Fibroblast of peridontal ligament (primary cell): ENCODE measurements around the gene RDH13.
"Not testable (repeated sequence)": the region's sequence is repeated elsewhere in the genome, so short reads cannot be mapped to it uniquely, and the experiment has no call there.

Experiments
- DNase-seq: peaks from one replicate; pipeline ENCODE4 v3.0.0-alpha.2; 2010; ENCODE audit errors: extremely low read depth

The RDH13 gene

GRCh38 chr19:55044771-55045716, 17.9 kb downstream of the RDH13 start:
- no peak for DNase-seq

- no peak for DNase-seq
These were observed 18.7 kb downstream of the RDH13 start for GRCh38 chr19:55044286-55044685.

GRCh38 chr19:55042688-55043087, 20.3 kb downstream of the RDH13 start:
- no peak for DNase-seq

GRCh38 chr19:55042344-55042678, 20.6 kb downstream of the RDH13 start:
- no peak for DNase-seq

GRCh38 chr19:55041627-55042343, 21.2 kb downstream of the RDH13 start:
- DNase-seq: no peak

- DNase-seq: no peak
These were observed 21.7 kb downstream of the RDH13 start for GRCh38 chr19:55041244-55041626.

- DNase-seq: not testable (repeated sequence)
These were observed 22.3 kb downstream of the RDH13 start for GRCh38 chr19:55040654-55041053.

GRCh38 chr19:55037603-55038002, 25.3 kb downstream of the RDH13 start:
- DNase-seq: not testable (repeated sequence)

GRCh38 chr19:55036058-55036457, 26.9 kb downstream of the RDH13 start:
- no peak for DNase-seq

- DNase-seq: no peak
These were observed 28.2 kb downstream of the RDH13 start for GRCh38 chr19:55034751-55035150.

- DNase-seq: not testable (repeated sequence)
These were observed 29.8 kb downstream of the RDH13 start for GRCh38 chr19:55032976-55033643.

- DNase-seq: no peak
These were observed 30.7 kb downstream of the RDH13 start for GRCh38 chr19:55032170-55032800.

GRCh38 chr19:55031178-55031577, 31.8 kb downstream of the RDH13 start:
- no peak for DNase-seq

- DNase-seq: no peak
These were observed 34.2 kb downstream of the RDH13 start for GRCh38 chr19:55028757-55029156.

GRCh38 chr19:55027472-55028337, 35.2 kb downstream of the RDH13 start:
- DNase-seq: no peak

- DNase-seq: not testable (repeated sequence)
These were observed 35.8 kb downstream of the RDH13 start for GRCh38 chr19:55027140-55027471.

GRCh38 chr19:55024111-55024510, 38.8 kb downstream of the RDH13 start:
- DNase-seq: no peak

GRCh38 chr19:55020351-55020750, 42.6 kb downstream of the RDH13 start:
- not testable (repeated sequence) for DNase-seq

GRCh38 chr19:55018633-55019032, 44.3 kb downstream of the RDH13 start:
- DNase-seq: no peak

- DNase-seq: no peak
These were observed 44.7 kb downstream of the RDH13 start for GRCh38 chr19:55018216-55018615.

- no peak for DNase-seq
These were observed 46.9 kb downstream of the RDH13 start for GRCh38 chr19:55016017-55016416.
